GM12878 (cell line): ENCODE data around the gene ADPRS. TPM values are rescaled to one million over a fixed set of nuclear protein-coding genes. Genes with fewer than 3 reads are reported as not detected.

Experiments
- ATAC-seq: fragments of 200-7000 bp; cut with Tn5 transposase; 3 replicates; pipeline ENCODE4 v1.9.1; 2020; ENCODE audit warnings: mild to moderate bottlenecking, moderate library complexity
- BruUV-seq: library from RNA; stranded (reverse); fragments of 400-500 nt; replicated peaks from 2 replicates; lab custom pipeline; 2021; lab: Mats Ljungman, UMichigan
- CTCF ChIA-PET: fragments of 300-600 bp; sonication (Branson Sonifier 250); formaldehyde crosslinking; extraction: SDS; loops from one replicate; lab custom pipeline; 2021; ENCODE audit warnings: inconsistent platforms; lab: Yijun Ruan, JAX
- POLR2A ChIA-PET: fragments of 350-600 bp; formaldehyde crosslinking; extraction: SDS; loops from one replicate; lab custom pipeline; 2021; ENCODE audit warnings: inconsistent platforms; lab: Charles Lee
- RAD21 ChIA-PET: fragments of 300-600 bp; sonication (Branson Sonifier 250); formaldehyde crosslinking; loops from one replicate; lab custom pipeline; 2023; ENCODE audit warnings: antibody characterized with exemption; ENCODE audit not compliant: unreplicated experiment; lab: Charles Lee
- SMC1A ChIA-PET: fragments of 300-600 bp; sonication (Branson Sonifier 250); formaldehyde crosslinking; loops from one replicate; lab custom pipeline; 2023; ENCODE audit not compliant: unreplicated experiment, uncharacterized antibody; lab: Charles Lee
- DNase-seq: peaks from one replicate; pipeline ENCODE4 v3.0.0-alpha.2; 2011; ENCODE audit warnings: low read depth, low spot score
- FAIRE-seq: peaks from 3 replicates; lab custom pipeline; 2011; peaks lifted over from hg19 to GRCh38; lab: Jason Lieb, UNC
- H2AFZ ChIP-seq: 2 replicates; pipeline ENCODE4 v1.6.0; 2011; ENCODE audit warnings: low read depth, low read length, control low read depth; ENCODE audit not compliant: control insufficient read depth
- H3K27ac ChIP-seq: 2 replicates; pipeline ENCODE4 v1.5.1; 2011; ENCODE audit warnings: control low read depth; ENCODE audit not compliant: control insufficient read depth, insufficient read depth
- H3K27me3 ChIP-seq, 2 experiments: replicated peaks in 1 of 2; 2 replicates each; pipeline versions ENCODE4 v1.6.0 to v1.6.1; 2011; ENCODE audit warnings: low read length in 1 of 2; ENCODE audit not compliant: control insufficient read depth in 2 of 2, insufficient read depth in 2 of 2
- H3K36me3 ChIP-seq, 2 experiments: 2 replicates each; pipeline ENCODE4 v1.5.1; 2011; ENCODE audit warnings: low read length in 1 of 2; ENCODE audit not compliant: control insufficient read depth in 2 of 2, insufficient read depth in 2 of 2
- H3K4me1 ChIP-seq: 2 replicates; pipeline ENCODE4 v1.6.1; 2011; ENCODE audit warnings: mild to moderate bottlenecking, low read length, moderate library complexity, mixed read lengths; ENCODE audit not compliant: control insufficient read depth, insufficient read depth
- H3K4me2 ChIP-seq: 2 replicates; pipeline ENCODE4 v1.6.0; 2011; ENCODE audit warnings: control low read depth; ENCODE audit not compliant: control insufficient read depth, insufficient read depth
- H3K4me3 ChIP-seq: fragments of 200-600 bp; sonication (generic); 2 replicates; pipeline ENCODE4 v1.5.1; 2016
- H3K79me2 ChIP-seq: 2 replicates; pipeline ENCODE4 v1.6.0; 2011; ENCODE audit warnings: low read length; ENCODE audit not compliant: control insufficient read depth, insufficient read depth
- H3K9ac ChIP-seq: 2 replicates; pipeline ENCODE4 v1.8.0; 2011; ENCODE audit warnings: low read length, control low read depth, mixed read lengths; ENCODE audit not compliant: control insufficient read depth, insufficient read depth
- H3K9me3 ChIP-seq: replicated peaks from 3 replicates; pipeline ENCODE4 v1.5.1; 2011; ENCODE audit warnings: mild to moderate bottlenecking, low read length; ENCODE audit not compliant: control insufficient read depth, insufficient read depth
- H4K20me1 ChIP-seq: 2 replicates; pipeline ENCODE4 v1.6.0; 2011; ENCODE audit not compliant: control insufficient read depth, insufficient read depth
- MTA3 ChIP-seq: IDR thresholded peaks from 2 replicates; pipeline ENCODE4 v1.6.1; 2012; ENCODE audit warnings: low read length, inconsistent platforms, borderline replicate concordance
- POU2F2 ChIP-seq: IDR thresholded peaks from 3 replicates; pipeline ENCODE4 v1.6.1; 2011; ENCODE audit warnings: low read depth, mild to moderate bottlenecking, low read length, borderline replicate concordance
- RAD21 ChIP-seq: IDR thresholded peaks from 2 replicates; pipeline ENCODE4 v1.6.1; 2011; ENCODE audit warnings: mild to moderate bottlenecking, low read depth, low read length, moderate library complexity; ENCODE audit not compliant: insufficient read depth
- RUNX3 ChIP-seq: IDR thresholded peaks from 2 replicates; pipeline ENCODE4 v1.6.1; 2012; ENCODE audit warnings: low read length, inconsistent platforms
- SMC3 ChIP-seq: IDR thresholded peaks from 2 replicates; pipeline ENCODE4 v1.6.1; 2011; ENCODE audit warnings: low read length, improper control_type of control experiment, borderline replicate concordance
- WGBS: methylation state at CpG from one replicate; pipeline ENCODE4 v1.1.6; 2016; ENCODE audit warnings: low lambda C conversion rate; ENCODE audit not compliant: insufficient replicate concordance, insufficient coverage; ENCODE audit errors: missing lambda C conversion rate; 5-methylcytosine and 5-hydroxymethylcytosine counted together
- in situ Hi-C: fragments of 300-500 bp; cut with MboI; formaldehyde crosslinking; loops from 9 replicates; pipeline ENCODE4 v1.14.3; 2018; ENCODE audit warnings: mixed read lengths
- intact Hi-C: fragments of 100-400 bp; cut with micrococcal nuclease; formaldehyde crosslinking; loops from one replicate; pipeline ENCODE4 v1.14.2; 2022; ENCODE audit not compliant: unreplicated experiment
- polyA plus RNA-seq, 11 experiments: library from polyadenylated mRNA; depleted of rRNA in 4 of 11; unstranded in 6 of 11; stranded (reverse) in 5 of 11; fragments of >200 nt; fragmentation: Nextera tagmentation in 4 of 11; fragmentation: Illumina TruSeq in 1 of 11; extraction: Ambion mirVana in 4 of 11; extraction: Trizol in 1 of 11; gene quantifications; 1 replicate in 1 of 11; 2 replicates in 10 of 11; pipeline versions ENCODE4 v1.2.1 to v1.2.3, GENCODE V29; 2011 to 2016; ENCODE audit warnings: inconsistent platforms in 2 of 11, missing spikeins in 2 of 11, low read depth in 1 of 11
- total RNA-seq, 4 experiments: library from RNA; depleted of rRNA in 3 of 4; stranded (reverse); fragments of >200 nt in 3 of 4; fragmentation: Illumina TruSeq in 1 of 4; extraction: Trizol in 1 of 4; gene quantifications; 2 replicates each; pipeline versions ENCODE4 v1.2.1 to v1.2.3, GENCODE V29; 2013 to 2021
- TF ChIP-seq, protein P1 (sequence below), 3 experiments: IDR thresholded peaks in 2 of 3; conservative IDR thresholded peaks in 1 of 3; 2 replicates each; pipeline ENCODE4 v1.5.1; 2011; ENCODE audit warnings: low read depth in 3 of 3, low read length in 3 of 3, mild to moderate bottlenecking in 3 of 3, control low read depth in 2 of 3, moderate library complexity in 2 of 3, inconsistent platforms in 1 of 3, mixed read lengths in 1 of 3; ENCODE audit not compliant: control insufficient read depth in 2 of 3, insufficient read depth in 1 of 3; ENCODE audit errors: extremely low read depth in 1 of 3

The ADPRS gene
- total and polyA plus RNA-seq, 10 of the 15 experiments (the other 5 are each of a cell fraction or from before 2014, with no cell fraction given), result 7.6 to 57.6 (median 39.1) TPM

DNA sequence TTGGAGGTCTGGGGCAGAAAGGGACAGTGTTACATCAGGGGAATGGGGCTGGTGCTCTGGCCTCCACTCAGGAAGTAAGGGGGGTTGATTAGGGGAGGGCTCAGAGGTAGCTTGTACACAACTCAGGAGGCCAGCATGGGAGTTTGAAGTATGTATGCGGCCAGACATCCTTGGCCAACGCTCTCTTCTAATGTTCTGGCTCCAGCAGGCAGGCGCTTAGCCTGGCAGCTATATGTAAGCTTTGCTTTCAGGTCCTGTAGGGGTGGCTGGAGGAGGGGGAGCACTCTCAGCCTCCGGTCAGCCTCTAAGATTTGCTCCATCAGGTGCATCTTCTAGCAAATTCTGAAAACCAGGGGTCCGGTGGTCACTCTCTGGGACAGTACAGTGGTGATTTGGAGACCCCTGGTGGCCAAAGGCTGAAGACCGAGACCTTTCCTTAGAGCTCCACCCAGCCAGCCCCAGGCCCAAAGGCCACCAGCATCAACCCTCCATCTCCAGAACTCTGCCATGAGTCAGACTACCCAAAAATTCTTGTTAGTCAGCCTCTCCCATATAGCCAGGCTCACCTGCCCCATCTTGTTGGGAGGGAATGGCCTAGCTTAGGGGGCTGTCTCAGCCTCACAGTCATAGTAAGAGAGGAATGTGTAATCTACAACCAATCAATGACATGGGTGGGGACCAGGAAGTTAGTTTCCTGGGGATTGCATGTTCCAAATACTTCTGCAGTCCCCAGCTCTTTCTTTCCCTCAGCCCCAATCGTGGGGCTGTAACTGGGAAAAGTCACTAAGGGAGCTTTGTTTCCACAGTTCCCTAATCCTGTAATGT lies 46.0 kb downstream of the ADPRS start:
- no TSS peak for BruUV-seq
- ChIA-PET POLR2A (no interaction called here), RAD21 (interaction anchor here (0.6 to 2.9 kb wide), 13 partner anchors 11 to 248 kb away, joined by 3 to 15 read pairs (median 4); partner anchors contain the start of gene SH3D21), CTCF (interaction anchor here (0.6 to 4.7 kb wide), 33 partner anchors 9 to 366 kb away, joined by 3 to 56 read pairs (median 4); partner anchors contain the start of genes AGO1, LSM10 and TRAPPC3), SMC1A (interaction anchor here (0.8 to 3.7 kb wide), 10 partner anchors 9 to 53 kb away, joined by 3 to 16 read pairs (median 4); partner anchors contain the start of gene TRAPPC3)
- Histone ChIP-seq H3K4me2 (no peak overlapping the region), H2AFZ (no peak overlapping the region), H3K27me3 (no peaks in the 10 kb centered on the region), H4K20me1 (no peaks in the 10 kb centered on the region), H3K79me2 (no peaks in the 10 kb centered on the region), H3K36me3 (peaks cover 0 to 2% of the 10 kb centered on the region in 2 experiments; a peak in 2 of 4 replicates), H3K27ac (no peak overlapping the region), H3K4me3 (no peak overlapping the region), H3K4me1 (no peaks in the 10 kb centered on the region), H3K9ac (no peak overlapping the region), H3K9me3 (no peaks in the 10 kb centered on the region)
- FAIRE-seq (peak; percentile 41), ATAC-seq (peak; percentile 96), DNase-seq (no peak)
- TF ChIP-seq RUNX3 (0 out of 2 replicates have a peak, but pooled peaks have one; percentile 8), POU2F2 (no peak), SMC3 (peak; percentile 68), RAD21 (peak; percentile 73), MTA3 (no peak)
- TF ChIP-seq, protein P1, sequence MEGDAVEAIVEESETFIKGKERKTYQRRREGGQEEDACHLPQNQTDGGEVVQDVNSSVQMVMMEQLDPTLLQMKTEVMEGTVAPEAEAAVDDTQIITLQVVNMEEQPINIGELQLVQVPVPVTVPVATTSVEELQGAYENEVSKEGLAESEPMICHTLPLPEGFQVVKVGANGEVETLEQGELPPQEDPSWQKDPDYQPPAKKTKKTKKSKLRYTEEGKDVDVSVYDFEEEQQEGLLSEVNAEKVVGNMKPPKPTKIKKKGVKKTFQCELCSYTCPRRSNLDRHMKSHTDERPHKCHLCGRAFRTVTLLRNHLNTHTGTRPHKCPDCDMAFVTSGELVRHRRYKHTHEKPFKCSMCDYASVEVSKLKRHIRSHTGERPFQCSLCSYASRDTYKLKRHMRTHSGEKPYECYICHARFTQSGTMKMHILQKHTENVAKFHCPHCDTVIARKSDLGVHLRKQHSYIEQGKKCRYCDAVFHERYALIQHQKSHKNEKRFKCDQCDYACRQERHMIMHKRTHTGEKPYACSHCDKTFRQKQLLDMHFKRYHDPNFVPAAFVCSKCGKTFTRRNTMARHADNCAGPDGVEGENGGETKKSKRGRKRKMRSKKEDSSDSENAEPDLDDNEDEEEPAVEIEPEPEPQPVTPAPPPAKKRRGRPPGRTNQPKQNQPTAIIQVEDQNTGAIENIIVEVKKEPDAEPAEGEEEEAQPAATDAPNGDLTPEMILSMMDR (IDR thresholded peaks at IDR 0.05 in 2 of 3, conservative IDR thresholded peaks at IDR 0.05 in 1 of 3; ENCODE audit: control insufficient read depth in 2 of 3, extremely low read depth in 1 of 3, insufficient read depth in 1 of 3, low read depth in 3 of 3, low read length in 3 of 3), result peak; percentile 62 to 70 (median 69)
- intact Hi-C loops, result loop anchor here (1.0 kb wide), 1 partner anchor 35 kb away; no protein-coding TSS in a partner anchor
- WGBS, result 65% methylated on average over 7 of the region's 7 CpGs
- in situ Hi-C loops, result no loop called here
